ENCODE measurements around the gene SGK1.
"Not testable (repeated sequence)": the region's sequence is repeated elsewhere in the genome, so short reads cannot be mapped to it uniquely, and the experiment has no call there.

The SGK1 gene

DNA sequence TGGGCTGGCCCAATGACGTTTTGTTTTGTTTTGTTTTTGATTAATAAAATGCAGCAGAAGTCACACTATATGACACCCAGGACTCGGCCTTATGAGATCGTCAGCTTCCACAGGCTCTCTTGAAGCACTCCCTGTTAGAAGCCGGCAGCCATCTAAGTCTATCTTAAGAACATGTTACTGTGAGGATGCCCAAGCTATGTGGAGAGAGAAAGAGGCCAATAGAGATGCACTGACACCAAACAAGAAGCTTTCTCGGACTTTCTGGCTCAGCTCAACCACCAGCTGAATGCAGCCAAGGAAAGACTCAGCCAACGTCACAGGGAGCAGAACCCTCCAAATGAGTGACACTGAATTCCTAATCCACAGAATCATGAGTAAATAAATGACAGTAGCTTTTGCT lies 14.0 kb downstream of the SGK1 start:
- DNase-seq (ENCODE audit: low spot score), result no peak

DNA sequence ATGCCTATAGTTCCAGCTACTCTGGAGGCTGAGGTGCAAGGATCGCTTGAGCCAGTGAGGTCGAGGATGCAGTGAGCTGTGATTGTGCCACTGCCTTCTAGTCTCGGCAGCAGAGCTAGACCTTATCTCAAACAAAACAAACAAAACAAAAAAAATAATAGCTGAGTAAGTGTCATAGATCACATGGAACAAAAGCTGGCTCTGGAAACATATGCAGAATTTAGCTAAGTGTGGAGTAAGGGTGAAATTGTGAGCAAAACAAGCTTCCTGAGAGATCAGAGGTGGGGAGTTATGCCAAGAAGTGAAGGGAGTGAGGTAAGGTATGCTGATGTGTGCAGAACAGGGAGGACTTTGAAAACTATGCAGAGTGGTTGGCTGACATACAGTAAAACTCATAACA lies 18.7 kb downstream of the SGK1 start:
- no peak for DNase-seq (ENCODE audit: low spot score)

DNA sequence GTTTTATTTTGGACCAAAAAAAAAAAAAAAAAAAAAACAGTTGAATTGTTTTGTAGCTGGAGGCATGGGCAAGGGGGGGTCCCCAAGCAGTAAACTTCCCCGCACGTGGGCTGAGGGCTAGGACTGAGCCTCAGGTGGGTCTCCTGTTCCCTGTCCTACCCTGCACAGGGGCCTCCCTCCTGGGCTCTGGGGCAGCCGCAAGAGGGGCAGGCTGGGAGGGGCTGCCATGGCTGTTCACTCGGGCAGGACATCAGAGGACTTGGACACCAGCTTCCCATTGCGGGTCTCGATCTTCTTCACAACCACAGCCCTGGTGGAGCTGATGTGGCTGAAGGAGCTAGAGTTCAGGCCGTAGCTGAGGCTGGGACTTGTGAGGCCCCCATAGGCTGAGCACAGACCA lies 21.1 kb downstream of the SGK1 start:
- no peak for DNase-seq (ENCODE audit: low spot score)

DNA sequence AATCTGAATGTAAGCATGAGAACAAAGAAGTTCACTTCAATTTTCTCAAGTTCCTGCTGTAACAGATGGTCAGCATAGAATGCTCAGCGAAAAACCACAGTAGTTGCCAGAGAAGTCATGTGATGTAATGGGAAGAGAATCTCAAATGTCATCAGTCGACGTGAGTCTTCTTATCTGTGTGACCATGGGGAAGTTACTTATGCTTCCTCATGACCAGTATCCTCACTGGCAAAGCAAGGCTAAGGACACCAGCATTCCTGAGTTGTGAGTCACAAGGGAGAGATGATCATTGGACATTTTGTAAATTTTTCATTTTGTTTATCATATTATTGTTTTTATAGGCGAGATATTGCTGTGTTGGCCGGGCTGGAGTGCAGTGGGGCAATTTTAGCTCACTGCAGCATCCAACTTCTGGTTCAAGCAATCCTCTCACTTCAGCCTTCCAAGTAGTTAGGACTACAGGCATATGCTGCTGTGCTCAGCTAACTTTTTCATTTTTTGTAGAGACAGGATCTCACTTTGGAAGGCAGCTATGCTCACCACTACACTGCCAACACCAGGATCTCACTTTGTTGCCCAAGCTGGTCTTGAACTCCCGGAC lies 21.9 kb downstream of the SGK1 start:
- DNase-seq (ENCODE audit: low spot score), result no peak

DNA sequence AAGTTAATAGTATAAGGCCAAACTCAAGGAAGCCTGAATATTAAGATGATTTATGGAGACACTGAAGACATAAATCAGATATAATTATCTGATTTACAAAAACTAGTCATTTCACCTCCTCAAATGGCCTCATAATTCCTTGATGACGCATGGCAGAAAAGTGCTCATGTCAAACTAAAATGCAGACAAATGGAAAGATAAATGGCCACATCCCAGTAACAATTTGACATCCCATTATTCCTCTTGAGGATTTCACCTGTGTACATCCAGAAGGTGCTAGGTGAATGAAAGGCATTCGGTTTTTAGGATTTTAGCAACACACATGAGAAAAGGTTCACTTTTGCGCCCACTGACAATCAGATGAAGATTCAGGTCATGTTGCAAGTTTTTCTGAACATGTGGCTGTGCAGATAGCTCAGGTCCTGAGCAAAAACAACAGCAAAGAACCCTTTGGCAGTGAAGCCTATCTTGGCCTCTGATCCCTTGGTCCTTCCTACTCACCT lies 24.2 kb downstream of the SGK1 start:
- no peak for DNase-seq (ENCODE audit: low spot score)

DNA sequence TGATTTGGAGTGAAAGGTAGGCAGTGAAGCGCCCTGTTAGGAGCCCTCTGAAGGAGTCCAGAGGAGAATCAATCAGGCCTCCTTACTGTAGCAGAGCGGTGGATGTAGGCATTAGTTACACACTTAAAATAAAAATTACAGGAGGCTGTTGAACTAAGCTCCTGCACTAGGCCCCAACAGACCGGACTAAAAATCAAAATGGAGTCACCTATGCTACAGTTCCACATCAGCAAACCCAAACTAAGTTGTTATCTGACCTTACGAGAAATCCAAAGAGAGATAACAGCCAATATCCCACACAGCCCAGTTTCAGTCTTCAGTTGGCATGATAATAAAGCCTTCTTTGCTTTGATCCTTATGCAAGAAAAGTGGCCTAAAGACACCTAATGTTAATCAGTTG lies 26.8 kb downstream of the SGK1 start:
- no peak for DNase-seq (ENCODE audit: low spot score)

DNA sequence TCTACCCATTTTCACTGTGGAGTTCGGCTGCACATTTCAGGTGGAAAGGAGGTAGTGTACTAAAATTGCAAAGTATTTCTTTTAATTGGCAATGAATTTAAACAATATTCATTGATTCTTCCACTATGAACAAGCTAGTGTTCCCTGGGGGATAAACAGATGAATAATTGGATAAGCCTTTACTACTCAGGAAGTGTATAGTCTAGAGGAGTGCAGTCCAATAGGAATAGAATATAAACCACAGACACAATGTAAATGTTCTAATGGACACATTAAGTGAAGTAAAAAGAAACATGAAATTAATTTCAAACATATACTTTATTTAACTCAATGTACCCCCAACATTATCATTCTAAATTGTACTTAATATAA lies 28.7 kb downstream of the SGK1 start:
- DNase-seq (ENCODE audit: low spot score), result no peak

DNA sequence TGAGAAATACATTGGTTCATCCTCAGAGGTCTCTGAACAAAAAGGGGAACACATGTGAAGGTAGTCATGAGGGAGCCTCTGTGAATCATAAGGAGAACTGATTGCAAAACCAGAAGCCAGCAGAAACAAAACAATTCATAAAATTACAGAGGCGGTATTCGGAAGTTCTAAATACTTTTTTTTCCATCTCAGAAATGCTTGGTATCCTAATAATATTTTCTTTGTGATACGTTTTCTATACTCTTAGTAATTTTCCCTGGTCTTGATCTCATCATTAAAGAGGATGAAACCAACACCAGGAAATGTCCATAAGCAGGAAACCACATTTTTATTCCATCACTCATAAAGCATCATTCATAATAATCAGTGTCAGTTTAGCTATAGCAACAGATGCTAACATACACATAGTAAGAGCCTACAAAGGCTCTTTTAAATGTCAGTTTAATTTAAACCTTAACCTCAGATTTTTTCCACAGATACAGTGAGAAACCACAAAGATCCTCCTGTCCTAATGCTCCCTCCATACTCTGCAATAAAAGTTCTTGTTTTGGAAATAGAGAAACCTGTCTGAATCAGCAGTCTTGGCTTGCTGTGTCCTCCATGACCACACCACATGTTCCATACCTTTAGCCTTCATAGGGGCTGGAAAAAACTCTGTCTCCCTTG lies 29.2 kb downstream of the SGK1 start:
- DNase-seq (ENCODE audit: low spot score), result no peak

DNA sequence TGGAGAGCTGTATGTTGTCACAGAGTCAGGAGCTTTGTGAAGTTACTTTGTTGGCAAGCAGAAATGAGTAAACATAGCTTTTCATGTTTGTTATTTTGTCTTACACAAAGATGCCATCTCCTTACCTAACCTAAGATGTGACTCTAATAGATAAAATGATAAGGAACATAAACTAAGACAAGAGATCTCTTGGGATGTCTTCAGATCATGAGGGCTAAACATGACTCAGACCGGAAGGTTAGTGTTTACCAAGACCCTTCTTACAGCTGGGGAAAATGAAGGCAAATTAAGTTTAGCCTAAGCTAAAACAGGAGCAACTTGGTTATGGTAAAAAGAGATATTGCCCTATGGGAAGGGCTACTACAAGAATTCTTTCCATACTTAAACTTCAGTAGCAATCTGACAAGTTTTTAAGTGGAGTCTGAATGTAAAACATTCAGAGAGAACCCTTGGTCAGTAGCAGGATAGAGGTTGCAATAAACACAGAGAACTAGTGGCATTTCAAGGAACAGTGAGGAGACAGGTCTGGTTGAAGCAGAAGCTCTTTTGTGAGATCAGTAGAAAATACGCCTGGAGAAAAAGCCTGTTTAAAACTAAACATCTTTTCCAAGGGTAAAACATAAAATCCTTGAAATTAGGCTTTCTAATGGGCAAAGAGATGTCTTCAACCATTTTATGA lies 29.9 kb downstream of the SGK1 start:
- no peak for DNase-seq (ENCODE audit: low spot score)

DNA sequence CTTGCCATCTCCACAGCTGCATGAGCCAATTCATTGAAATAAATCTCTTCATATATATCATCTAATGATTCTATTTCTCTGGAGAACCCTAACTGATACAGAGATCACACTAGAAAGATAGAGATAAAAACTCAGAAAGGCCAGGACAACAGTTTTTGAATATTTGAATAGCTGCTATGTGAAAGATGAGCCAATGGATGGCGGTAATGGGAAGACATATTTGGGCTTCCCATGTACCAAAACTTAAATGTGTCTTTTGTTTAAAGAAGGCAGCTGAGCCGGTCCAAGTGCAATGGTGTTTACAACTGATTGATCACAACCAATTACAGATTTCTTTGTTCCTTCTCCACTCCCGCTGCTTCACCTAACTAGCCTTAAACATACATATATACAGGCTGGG lies 35.1 kb downstream of the SGK1 start:
- DNase-seq (ENCODE audit: low spot score), result no peak

DNA sequence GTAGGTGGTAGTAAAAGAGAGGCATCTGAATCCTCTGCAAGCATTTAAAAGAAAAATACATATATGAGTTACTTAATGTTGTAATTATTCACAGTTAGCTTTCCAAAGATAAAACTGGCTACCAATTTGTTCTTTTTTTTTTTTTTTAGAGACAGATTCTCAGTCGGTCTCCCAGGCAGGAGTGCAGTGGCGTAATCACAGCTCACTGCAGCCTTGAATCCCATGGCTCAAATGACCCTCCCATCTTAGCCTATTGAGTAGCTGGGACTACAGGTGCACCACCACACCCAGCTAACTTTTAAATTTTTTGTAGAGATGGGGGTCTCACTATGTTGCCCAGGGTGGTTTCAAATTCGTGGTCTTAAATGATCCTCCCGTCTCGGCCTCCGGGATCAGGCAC lies 36.5 kb downstream of the SGK1 start:
- DNase-seq (ENCODE audit: low spot score), result no peak

DNA sequence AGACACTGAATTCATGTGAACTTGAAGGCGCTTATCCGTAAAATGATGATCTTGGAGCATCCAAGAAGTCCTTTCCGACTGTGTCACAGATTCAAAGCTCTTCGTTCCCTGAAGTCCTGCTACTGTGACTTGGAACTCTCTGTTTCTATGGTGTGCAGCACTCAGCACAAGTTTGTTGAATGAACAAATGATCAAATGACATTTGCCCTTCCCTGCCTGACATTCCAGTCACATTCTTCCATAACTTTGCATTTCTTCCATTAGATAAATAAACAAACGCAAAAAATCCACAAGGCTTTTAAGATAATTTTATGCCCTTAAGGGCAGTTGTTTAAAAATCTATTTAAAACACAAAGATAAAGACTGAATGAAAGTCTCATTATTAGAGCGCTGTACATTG lies 39.9 kb downstream of the SGK1 start:
- DNase-seq (ENCODE audit: low spot score), result no peak

DNA sequence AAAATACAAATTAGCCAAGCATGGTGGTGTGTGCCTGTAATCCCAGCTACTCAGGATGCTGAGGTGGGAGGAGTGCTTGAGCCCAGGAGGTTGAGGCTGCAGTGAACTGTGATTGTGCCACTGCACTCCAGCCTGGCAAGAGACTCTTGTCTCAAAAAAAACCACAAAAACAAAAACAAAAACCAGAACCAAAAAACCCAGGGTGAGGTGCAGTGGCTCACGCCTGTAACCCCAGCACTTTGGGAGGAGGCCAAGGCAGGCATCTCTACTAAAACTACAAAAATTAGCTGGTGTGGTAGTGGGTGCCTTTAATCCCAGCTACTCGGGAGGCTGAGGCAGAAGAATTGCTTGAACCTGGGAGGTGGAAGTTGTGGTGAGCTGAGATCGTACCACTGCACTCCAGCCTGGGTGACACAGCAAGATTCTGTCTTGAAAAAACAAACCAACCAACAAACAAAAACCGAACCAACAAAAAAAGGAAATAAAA lies 41.0 kb downstream of the SGK1 start:
- DNase-seq (ENCODE audit: low spot score), result not testable (repeated sequence)

DNA sequence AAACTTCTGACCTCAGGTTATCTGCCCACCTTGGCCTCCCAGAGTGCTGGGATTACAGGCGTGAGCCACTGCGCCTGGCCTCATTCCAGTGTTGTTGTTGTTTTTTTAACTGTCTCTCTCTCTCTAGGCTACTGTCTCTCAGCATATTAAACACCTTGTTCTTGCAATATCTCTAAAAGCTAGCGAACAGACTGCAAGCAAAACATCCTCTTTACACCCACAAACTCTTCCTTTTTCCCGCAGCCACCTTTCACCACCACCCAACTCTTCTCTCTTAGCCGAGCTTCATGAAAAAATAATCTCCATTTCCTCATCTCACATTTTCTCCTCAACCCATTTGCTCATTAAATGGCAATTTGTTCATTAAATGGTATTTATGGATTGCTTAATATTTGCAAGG lies 45.5 kb downstream of the SGK1 start:
- DNase-seq (ENCODE audit: low spot score), result no peak

DNA sequence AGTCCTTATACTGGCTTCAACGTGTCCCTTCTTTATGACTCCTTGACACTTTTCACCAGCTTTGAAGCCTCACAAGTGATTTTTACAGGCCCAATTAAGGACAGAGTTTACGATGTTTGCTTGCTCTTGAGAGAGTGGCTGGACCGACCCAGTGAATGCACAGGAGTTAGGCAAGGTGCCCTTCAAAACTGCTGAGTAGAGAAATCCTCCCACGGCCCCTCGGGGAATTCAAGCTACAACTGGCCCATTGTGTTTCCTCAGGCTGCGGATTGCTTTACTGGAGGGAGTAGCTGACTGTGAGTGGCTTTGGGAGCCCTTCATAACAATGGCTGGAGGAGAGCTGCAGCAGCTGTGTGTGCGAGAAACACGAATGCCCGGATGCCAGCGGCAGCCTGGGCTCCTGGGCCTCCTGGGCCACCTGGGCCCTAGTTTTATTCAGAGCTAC lies 50.0 kb downstream of the SGK1 start:
- DNase-seq (ENCODE audit: low spot score), result peak; percentile 72

DNA sequence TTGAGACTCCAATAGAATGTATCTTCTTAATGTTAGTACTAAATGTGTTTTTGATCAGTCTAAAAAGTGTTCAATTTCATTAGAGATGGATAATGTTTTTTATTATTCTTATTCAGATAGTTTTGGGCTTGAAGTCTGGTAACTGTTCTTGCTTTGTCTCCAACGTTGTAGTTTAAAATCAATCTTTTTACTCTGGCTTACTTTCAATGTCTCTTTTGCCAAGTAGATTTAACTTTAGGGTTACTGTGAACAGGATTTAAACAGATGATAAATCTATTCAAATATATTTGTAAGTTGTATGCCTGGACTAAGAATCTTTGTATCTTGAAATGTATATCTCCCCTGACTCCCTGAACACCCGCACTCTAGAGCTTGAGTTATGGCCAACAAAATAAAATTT lies 51.1 kb downstream of the SGK1 start:
- DNase-seq (ENCODE audit: low spot score), result no peak

DNA sequence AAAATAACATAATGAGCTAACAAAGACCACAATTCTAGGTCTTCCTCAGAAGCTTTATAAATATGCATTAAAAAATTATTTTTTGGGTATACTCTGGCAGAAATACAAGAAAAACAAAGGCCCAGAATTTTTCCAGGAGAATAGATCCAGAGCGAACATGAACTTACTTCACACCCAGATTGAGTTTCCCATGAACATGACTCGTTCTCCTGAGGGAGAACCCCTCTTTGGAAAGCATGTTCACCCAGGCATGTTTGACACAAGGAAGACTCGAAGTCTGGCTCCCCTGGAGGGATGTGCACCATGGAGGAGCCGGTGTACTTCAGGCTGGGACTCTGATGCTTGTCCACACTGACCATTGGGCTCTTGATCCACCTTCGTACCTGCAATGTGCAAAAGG lies 56.1 kb downstream of the SGK1 start:
- no peak for DNase-seq (ENCODE audit: low spot score)

DNA sequence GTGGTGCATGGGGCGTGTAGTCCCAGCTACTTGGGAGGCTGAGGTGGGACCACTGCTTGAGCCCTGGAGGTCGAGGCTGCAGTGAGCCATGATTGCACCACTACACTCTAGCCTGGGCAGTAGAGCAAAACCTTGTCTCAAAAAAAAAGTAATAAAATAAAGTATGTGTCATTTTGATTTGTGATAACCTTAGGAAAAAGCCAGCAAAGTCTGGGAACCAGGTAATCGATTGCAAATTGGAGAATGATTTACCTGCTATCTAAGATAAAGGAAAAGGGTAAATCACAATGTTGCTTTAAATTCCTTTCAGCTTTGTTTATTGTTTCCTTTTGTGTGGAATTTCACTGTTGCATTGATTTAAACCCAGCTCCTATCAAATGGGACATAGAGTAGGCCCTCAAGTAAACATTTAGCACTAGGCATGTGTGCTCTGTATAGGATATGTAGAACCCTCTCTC lies 59.0 kb downstream of the SGK1 start:
- DNase-seq (ENCODE audit: low spot score), result no peak

DNA sequence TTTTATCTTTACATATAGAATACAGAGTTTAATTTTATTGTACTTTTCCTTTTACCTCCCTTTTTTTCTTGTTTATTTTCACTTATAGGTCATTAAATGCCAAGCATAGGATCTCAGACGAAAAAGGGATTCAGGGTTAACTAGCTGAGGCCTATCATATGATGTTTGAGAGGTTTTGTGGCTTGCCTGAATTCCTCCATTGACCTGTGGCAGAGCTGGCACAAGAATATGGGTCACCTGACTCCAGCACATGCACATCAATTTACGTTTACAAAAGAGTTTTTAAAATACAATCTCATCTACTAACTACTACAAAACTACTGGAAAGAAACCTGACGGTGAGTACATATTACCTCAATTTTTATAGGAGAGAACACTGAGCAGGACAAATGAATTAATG lies 60.4 kb downstream of the SGK1 start:
- no peak for DNase-seq (ENCODE audit: low spot score)

DNA sequence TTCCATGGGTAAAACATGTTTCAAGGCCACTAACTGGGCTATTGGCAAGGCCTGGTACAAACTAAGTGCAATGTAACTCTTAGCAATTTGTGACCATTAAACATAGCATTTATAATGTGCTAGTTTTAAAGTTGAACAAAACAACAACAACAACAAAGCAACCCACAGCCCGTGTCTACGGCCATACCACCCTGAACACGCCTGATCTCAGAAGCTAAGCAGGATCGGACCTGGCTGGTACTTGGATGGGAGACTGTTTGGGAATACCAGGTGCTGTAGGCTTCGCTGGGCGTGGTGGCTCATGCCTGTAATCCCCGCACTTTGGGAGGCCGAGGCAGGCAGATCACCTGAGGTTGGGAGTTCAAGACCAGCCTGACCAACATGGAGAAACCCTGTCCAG lies 61.0 kb downstream of the SGK1 start:
- DNase-seq (ENCODE audit: low spot score), result no peak

DNA sequence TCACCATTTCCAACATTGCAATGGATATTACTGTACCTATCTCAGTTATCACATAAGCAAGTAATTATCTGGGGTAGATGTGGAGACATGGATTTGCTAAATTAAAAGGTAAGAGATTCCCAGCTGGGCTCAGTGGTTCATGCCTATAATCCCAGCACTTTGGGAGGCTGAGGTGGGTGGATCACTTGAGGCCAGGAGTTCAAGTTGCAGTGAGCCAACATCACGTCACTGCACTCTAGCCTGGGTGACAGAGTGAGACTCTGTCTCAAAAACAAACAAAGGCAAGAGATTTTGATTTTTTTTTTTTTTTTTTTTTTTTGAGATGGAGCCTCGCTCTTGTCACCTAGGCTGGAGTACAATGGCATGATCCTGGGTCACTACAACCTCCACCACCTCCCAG lies 62.6 kb downstream of the SGK1 start:
- DNase-seq (ENCODE audit: low spot score), result not testable (repeated sequence)

DNA sequence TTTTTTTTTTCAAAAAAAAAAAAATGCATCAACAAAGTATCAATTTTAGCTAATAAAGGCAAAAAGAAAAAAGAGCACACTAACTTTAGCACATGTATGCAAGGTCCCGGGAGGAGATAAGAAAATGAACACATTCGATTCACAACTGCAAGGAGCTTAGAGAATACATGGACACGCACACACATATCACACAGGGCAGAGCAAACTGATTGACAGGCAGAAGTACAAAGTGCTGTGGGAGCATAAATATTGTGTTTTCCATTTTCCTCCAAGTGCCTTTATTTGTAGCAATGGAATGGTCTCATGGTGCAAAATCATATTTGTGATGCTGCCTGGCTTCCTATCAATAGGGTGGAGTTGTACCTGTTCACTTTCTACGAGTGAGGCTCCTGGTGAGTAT lies 63.8 kb downstream of the SGK1 start:
- DNase-seq (ENCODE audit: low spot score), result no peak

DNA sequence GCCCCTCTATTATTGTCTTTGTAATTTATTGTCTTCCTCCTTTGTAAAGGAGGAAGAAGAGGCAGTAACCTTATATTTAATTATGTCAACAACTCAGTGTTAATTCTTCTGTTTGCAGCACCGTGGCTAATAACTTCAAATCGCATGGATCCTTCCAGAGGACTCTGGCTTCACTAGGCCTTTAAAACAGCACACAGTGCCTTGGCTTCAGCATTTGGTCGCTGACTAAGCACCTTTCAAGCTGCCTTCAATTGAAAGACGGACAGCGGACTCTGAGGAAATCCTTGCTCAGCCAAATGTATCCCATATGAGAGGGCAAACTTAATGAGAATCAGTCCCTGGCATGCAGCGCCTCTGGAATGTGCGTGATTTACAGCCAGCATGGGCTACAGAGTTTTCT lies 64.2 kb downstream of the SGK1 start:
- no peak for DNase-seq (ENCODE audit: low spot score)
